ENCODE results near the gene IER3. TPM values are rescaled to one million over a fixed set of nuclear protein-coding genes. Genes with fewer than 3 reads are reported as not detected.

IER3 gene, protein sequence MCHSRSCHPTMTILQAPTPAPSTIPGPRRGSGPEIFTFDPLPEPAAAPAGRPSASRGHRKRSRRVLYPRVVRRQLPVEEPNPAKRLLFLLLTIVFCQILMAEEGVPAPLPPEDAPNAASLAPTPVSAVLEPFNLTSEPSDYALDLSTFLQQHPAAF
- 4.8 TPM for total RNA-seq (ENCODE audit: unreplicated experiment)
- long read RNA-seq, partial matches to known transcripts, result 0 of 1 reads
- long read RNA-seq, other reads (novel, unspliced or antisense), result 0 of 1 reads

DNA sequence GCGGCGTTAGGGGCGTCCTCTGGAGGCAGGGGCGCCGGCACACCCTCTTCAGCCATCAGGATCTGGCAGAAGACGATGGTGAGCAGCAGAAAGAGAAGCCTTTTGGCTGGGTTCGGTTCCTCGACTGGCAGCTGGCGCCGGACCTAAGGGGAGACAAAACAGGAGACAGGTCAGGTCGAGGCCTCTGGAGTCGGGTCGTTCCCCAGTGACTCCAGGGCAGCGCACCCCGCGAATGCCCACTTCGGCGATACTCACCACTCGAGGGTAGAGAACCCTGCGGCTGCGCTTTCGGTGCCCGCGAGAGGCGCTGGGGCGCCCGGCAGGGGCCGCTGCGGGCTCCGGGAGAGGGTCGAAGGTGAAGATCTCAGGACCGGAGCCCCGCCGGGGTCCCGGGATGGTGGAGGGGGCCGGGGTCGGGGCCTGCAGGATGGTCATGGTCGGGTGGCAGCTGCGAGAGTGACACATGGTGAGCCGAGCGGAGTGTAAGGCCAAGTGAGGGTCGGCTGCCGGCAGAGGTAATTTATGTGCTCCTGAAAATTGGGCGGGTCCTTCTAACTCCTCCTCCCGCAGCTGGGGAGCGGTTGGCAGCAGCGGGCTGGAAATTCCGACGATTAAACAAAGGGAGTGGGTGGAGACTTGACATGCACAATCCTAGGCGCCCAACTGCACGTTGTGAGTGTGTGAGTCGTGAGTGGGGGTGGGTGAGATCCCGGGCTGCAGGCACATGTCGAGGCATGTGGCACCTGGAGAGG lies at the start of gene IER3:
TSS of gene IER3 (minus strand) at position 494 of the 752 bp plus-strand sequence. CDS start at position 465, 29 bp downstream.
- Mint-ChIP-seq H3K4me3 (ENCODE audit: unreplicated experiment) (peak within 1 kb of the TSS; percentile 89), H3K27me3 (ENCODE audit: unreplicated experiment) (no peaks in the 10 kb centered on the region), H3K36me3 (ENCODE audit: low read depth, unreplicated experiment) (peaks cover 19% of the 10 kb centered on the region), H3K4me1 (ENCODE audit: unreplicated experiment) (peaks cover 45% of the 10 kb centered on the region), H3K9me3 (ENCODE audit: unreplicated experiment) (no peaks in the 10 kb centered on the region), H3K27ac (ENCODE audit: unreplicated experiment) (peak within 1 kb of the TSS; percentile 77)
- peak; percentile 75 for DNase-seq (ENCODE audit: low spot score)
- TF ChIP-seq, protein P1, sequence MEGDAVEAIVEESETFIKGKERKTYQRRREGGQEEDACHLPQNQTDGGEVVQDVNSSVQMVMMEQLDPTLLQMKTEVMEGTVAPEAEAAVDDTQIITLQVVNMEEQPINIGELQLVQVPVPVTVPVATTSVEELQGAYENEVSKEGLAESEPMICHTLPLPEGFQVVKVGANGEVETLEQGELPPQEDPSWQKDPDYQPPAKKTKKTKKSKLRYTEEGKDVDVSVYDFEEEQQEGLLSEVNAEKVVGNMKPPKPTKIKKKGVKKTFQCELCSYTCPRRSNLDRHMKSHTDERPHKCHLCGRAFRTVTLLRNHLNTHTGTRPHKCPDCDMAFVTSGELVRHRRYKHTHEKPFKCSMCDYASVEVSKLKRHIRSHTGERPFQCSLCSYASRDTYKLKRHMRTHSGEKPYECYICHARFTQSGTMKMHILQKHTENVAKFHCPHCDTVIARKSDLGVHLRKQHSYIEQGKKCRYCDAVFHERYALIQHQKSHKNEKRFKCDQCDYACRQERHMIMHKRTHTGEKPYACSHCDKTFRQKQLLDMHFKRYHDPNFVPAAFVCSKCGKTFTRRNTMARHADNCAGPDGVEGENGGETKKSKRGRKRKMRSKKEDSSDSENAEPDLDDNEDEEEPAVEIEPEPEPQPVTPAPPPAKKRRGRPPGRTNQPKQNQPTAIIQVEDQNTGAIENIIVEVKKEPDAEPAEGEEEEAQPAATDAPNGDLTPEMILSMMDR (IDR thresholded peaks at IDR 0.05; ENCODE audit: unreplicated experiment), result no peak

DNA sequence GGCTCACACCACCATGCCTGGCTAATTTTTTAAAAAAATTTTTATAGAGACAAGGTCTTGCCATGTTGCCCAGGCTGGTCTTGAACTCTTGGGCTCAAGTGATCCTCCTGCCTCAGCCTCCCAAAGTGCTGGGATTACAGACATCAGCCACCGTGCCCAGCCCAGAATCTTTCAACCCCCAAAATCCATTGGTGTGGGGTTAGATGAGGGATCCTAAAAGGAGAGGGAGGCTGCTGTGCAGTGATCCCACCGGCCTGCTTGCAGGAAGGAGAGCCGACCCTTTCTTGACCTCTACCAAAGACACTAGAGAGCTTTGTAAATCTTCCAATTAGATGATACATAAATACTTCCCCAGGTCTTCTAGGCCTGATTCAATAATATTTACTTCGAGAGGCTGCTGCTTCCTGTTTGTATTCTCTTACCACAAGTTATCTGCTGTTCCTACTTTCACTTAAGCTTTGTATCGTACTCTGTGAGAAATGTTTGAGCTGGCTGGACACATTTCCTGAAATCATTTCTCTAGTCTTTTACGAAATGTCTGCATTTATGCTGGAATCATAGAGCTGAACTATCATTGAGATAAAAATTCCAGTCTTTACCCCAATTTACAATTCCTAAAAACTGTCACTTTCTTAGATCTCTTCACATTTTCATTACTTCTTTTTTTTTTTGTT lies 49.3 kb upstream of the IER3 start:
- no peaks in the 10 kb centered on the region for H3K36me3 Mint-ChIP-seq (ENCODE audit: low read depth, unreplicated experiment)
- TF ChIP-seq, protein P1 (IDR thresholded peaks at IDR 0.05; ENCODE audit: unreplicated experiment), result no peak
- DNase-seq (ENCODE audit: low spot score), result no peak
- H3K4me1 Mint-ChIP-seq (ENCODE audit: unreplicated experiment), result peaks cover 3% of the 10 kb centered on the region
- no peak overlapping the region for H3K4me3 Mint-ChIP-seq (ENCODE audit: unreplicated experiment)
- H3K27me3 Mint-ChIP-seq (ENCODE audit: unreplicated experiment), result peaks cover 2% of the 10 kb centered on the region
- H3K9me3 Mint-ChIP-seq (ENCODE audit: unreplicated experiment), result no peaks in the 10 kb centered on the region
- H3K27ac Mint-ChIP-seq (ENCODE audit: unreplicated experiment), result no peak overlapping the region

DNA sequence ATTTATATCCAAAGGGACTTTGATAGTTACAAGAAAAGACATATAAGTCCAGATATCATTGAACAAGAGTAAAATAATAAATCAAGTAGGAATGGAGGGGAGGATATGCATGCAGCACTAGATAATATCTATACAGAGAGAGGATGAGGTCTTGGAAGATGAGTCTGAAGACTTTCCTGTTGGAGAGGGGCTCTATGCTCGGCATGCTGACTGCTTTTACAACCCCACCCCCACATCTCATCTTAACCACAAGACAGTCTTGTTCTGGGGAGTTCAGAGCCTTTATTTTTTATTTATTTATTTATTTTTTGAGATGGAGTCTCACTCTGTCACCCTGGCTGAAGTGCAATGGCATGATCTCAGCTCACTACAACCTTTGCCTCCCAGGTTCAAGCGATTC lies 48.4 kb upstream of the IER3 start:
- no peak overlapping the region for H3K27ac Mint-ChIP-seq (ENCODE audit: unreplicated experiment)
- H3K4me3 Mint-ChIP-seq (ENCODE audit: unreplicated experiment), result no peak overlapping the region
- TF ChIP-seq, protein P1 (IDR thresholded peaks at IDR 0.05; ENCODE audit: unreplicated experiment), result no peak
- H3K36me3 Mint-ChIP-seq (ENCODE audit: low read depth, unreplicated experiment), result no peaks in the 10 kb centered on the region
- peaks cover 2% of the 10 kb centered on the region for H3K27me3 Mint-ChIP-seq (ENCODE audit: unreplicated experiment)
- peaks cover 3% of the 10 kb centered on the region for H3K4me1 Mint-ChIP-seq (ENCODE audit: unreplicated experiment)
- no peaks in the 10 kb centered on the region for H3K9me3 Mint-ChIP-seq (ENCODE audit: unreplicated experiment)
- DNase-seq (ENCODE audit: low spot score), result no peak

DNA sequence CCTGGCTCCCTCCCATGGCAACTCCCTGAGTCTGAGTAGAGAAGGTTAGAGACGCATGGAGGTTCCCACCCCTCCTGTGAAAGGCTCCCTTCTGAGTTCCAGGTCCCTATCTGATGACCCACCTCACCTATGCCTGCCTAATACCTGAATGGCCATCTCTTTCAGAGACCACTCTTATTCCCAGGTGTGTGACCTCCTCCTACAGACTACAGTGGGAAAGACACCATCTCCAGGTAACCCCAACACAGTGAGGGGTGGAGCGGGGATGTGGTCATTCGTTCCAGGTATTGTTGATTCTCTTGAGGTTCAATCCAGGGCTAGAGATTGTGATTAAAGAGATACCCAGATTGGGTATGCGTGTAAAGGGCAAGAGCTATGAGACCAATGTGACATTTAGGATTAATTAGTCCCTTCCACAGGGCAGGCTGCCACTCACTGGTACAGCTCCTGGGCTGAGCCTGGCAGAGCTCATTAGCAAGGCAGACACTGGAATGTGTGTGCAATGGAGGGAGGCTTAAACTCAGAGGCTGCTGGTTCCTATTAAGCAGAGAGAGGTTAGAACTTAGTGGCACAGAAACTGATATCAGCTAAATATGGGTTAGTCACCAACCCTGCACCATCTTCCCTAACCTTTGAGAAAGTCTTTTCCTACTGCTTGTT lies 46.5 kb upstream of the IER3 start:
- H3K4me1 Mint-ChIP-seq (ENCODE audit: unreplicated experiment), result peaks cover 3% of the 10 kb centered on the region
- TF ChIP-seq, protein P1 (IDR thresholded peaks at IDR 0.05; ENCODE audit: unreplicated experiment), result no peak
- H3K4me3 Mint-ChIP-seq (ENCODE audit: unreplicated experiment), result peak overlapping the region; percentile 27
- no peak overlapping the region for H3K27ac Mint-ChIP-seq (ENCODE audit: unreplicated experiment)
- H3K36me3 Mint-ChIP-seq (ENCODE audit: low read depth, unreplicated experiment), result no peaks in the 10 kb centered on the region
- peaks cover 2% of the 10 kb centered on the region for H3K27me3 Mint-ChIP-seq (ENCODE audit: unreplicated experiment)
- H3K9me3 Mint-ChIP-seq (ENCODE audit: unreplicated experiment), result no peaks in the 10 kb centered on the region
- no peak for DNase-seq (ENCODE audit: low spot score)
